DND-41 (cell line): ENCODE measurements around the gene DRGX.

Source experiments
- ATAC-seq: fragments of 200-7000 bp; cut with Tn5 transposase; 3 replicates; pipeline ENCODE4 v1.9.1; 2021; ENCODE audit warnings: low read depth; ENCODE audit not compliant: insufficient read depth
- DNase-seq: peaks from one replicate; pipeline ENCODE4 v3.0.0-alpha.2; 2020
- H2AFZ ChIP-seq: 2 replicates; pipeline ENCODE4 v1.6.0; 2012; ENCODE audit warnings: low read depth, low read length
- H3K27ac ChIP-seq: 2 replicates; pipeline ENCODE4 v1.5.1; 2012; ENCODE audit warnings: low read length, inconsistent platforms
- H3K27me3 ChIP-seq: fragments of 200-600 bp; sonication (generic); 2 replicates; pipeline ENCODE4 v1.6.0; 2012; ENCODE audit warnings: low read length, mild to moderate bottlenecking, inconsistent platforms; ENCODE audit not compliant: insufficient read depth, poor library complexity
- H3K36me3 ChIP-seq: 2 replicates; pipeline ENCODE4 v1.5.1; 2012; ENCODE audit warnings: low read length, inconsistent platforms; ENCODE audit not compliant: insufficient read depth
- H3K4me1 ChIP-seq: 2 replicates; pipeline ENCODE4 v1.5.1; 2012; ENCODE audit warnings: mild to moderate bottlenecking, low read length; ENCODE audit not compliant: insufficient read depth
- H3K4me2 ChIP-seq: 2 replicates; pipeline ENCODE4 v1.6.0; 2012; ENCODE audit warnings: mild to moderate bottlenecking, moderate library complexity, low read length, inconsistent platforms; ENCODE audit not compliant: insufficient read depth
- H3K4me3 ChIP-seq, 2 experiments: fragments of 200-600 bp in 1 of 2; shearing (Covaris generic) in 1 of 2; 2 replicates each; pipeline ENCODE4 v1.5.1; 2012 to 2016; ENCODE audit warnings: inconsistent platforms in 2 of 2, low read length in 2 of 2, mild to moderate bottlenecking in 2 of 2, low read depth in 1 of 2, moderate library complexity in 1 of 2
- H3K79me2 ChIP-seq: 2 replicates; pipeline ENCODE4 v1.6.0; 2012; ENCODE audit warnings: low read length, inconsistent platforms; ENCODE audit not compliant: insufficient read depth
- H3K9ac ChIP-seq: 2 replicates; pipeline ENCODE4 v1.6.0; 2012; ENCODE audit warnings: low read depth, mild to moderate bottlenecking, inconsistent platforms, low read length, moderate library complexity
- H3K9me3 ChIP-seq: 2 replicates; pipeline ENCODE4 v1.5.1; 2012; ENCODE audit warnings: low read length, moderate library complexity, mild to moderate bottlenecking, inconsistent platforms; ENCODE audit not compliant: insufficient read depth, severe bottlenecking
- H4K20me1 ChIP-seq: 2 replicates; pipeline ENCODE4 v1.6.0; 2012; ENCODE audit warnings: low read length; ENCODE audit not compliant: insufficient read depth
- CTCF ChIP-seq: IDR thresholded peaks from 2 replicates; pipeline ENCODE4 v1.5.1; 2012; ENCODE audit warnings: borderline replicate concordance, low read length, moderate library complexity, mild to moderate bottlenecking; ENCODE audit not compliant: poor library complexity, severe bottlenecking; ENCODE audit errors: extremely low read depth
- EZH2 ChIP-seq: IDR thresholded peaks from 3 replicates; pipeline ENCODE4 v1.6.1; 2012; ENCODE audit warnings: borderline replicate concordance, low read depth, mild to moderate bottlenecking, moderate library complexity, low read length, inconsistent platforms; ENCODE audit not compliant: severe bottlenecking

DRGX gene

GRCh38 chr10:49357910-49358309, 38.0 kb downstream of the DRGX start:
- no peak overlapping the region for H3K27ac ChIP-seq

GRCh38 chr10:49356944-49357343, 38.9 kb downstream of the DRGX start:
- no peak overlapping the region for H2AFZ ChIP-seq
- DNase-seq (no peak), ATAC-seq (no peak)
- H3K27ac ChIP-seq, result no peak overlapping the region
- H3K36me3 ChIP-seq, result no peaks in the 10 kb centered on the region
- no peak overlapping the region for H3K4me2 ChIP-seq
- H3K79me2 ChIP-seq, result no peaks in the 10 kb centered on the region
- no peaks in the 10 kb centered on the region; the same call in 1 of the 2 replicates for H4K20me1 ChIP-seq
- no peak overlapping the region for H3K4me3 ChIP-seq
- H3K9ac ChIP-seq, result no peak overlapping the region
- H3K27me3 ChIP-seq, result no peaks in the 10 kb centered on the region
- TF ChIP-seq EZH2 (no peak), CTCF (no peak)
- H3K4me1 ChIP-seq, result peaks cover 8% of the 10 kb centered on the region; the same call in 1 of the 2 replicates
- H3K9me3 ChIP-seq, result no peaks in the 10 kb centered on the region

More at GRCh38 chr10:49357910-49358309, 38.0 kb downstream of the DRGX start:
- TF ChIP-seq EZH2, result no peak
- no peak for TF ChIP-seq CTCF
- no peaks in the 10 kb centered on the region for H3K36me3 ChIP-seq
- ATAC-seq, result no peak
- no peaks in the 10 kb centered on the region for H3K79me2 ChIP-seq
- no peak overlapping the region for H2AFZ ChIP-seq
- no peaks in the 10 kb centered on the region for H3K9me3 ChIP-seq
- no peak overlapping the region for H3K4me2 ChIP-seq
- H3K27me3 ChIP-seq, result no peaks in the 10 kb centered on the region
- no peak overlapping the region for H3K4me3 ChIP-seq
- no peaks in the 10 kb centered on the region; the same call in 1 of the 2 replicates for H4K20me1 ChIP-seq
- DNase-seq, result no peak
- H3K9ac ChIP-seq, result no peak overlapping the region
- H3K4me1 ChIP-seq, result peaks cover 8% of the 10 kb centered on the region; the same call in 1 of the 2 replicates

- Histone ChIP-seq H4K20me1 (no peaks in the 10 kb centered on the region; the same call in 1 of the 2 replicates), H3K27me3 (no peaks in the 10 kb centered on the region), H3K27ac (no peak overlapping the region), H3K36me3 (no peaks in the 10 kb centered on the region), H2AFZ (no peak overlapping the region), H3K79me2 (no peaks in the 10 kb centered on the region), H3K9me3 (no peaks in the 10 kb centered on the region), H3K4me2 (no peak overlapping the region), H3K4me1 (peaks cover 8% of the 10 kb centered on the region; the same call in 1 of the 2 replicates), H3K9ac (no peak overlapping the region), H3K4me3 (no peak overlapping the region)
- no peak for DNase-seq
- TF ChIP-seq CTCF (no peak), EZH2 (no peak)
- ATAC-seq, result no peak
Measured at GRCh38 chr10:49356181-49356580, 39.7 kb downstream of the DRGX start.
